ENCODE measurements around the gene POLN.
"Not testable (repeated sequence)": the region's sequence is repeated elsewhere in the genome, so short reads cannot be mapped to it uniquely, and the experiment has no call there.

POLN gene

DNA sequence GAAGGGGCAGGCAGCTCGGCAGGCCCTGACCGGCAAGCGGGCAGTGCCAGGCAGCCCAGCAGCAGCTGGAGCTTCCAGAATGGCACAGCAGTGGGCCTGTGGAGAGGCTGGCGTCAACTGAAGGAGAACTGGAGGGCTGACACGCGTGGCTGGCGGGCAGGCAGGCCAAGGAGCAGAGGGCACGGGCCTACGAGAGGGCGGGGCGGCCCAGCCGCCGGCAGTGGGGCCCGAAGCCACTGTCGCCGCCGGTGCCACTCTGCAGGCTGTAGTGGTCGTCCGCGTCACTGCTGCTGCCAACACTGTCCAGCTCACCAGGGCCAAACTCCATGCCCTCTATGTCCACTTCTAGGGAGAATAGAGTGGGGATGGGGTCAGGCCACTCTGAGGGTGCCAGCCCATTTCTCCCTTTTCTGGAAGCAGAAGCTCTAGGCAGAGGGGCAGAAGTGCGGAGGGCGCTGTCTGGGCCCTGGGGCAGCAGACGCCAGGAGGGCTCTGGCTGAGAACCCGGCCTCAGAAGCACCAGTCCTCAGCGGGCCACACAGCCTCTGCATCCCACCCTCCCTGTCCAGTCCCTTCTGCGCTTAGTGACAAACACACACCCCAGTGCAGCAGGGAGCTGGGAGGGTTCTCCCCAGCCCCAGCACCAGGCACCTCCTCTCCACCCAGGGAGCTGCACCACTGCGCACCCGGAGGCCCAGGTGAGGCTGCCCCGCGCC, 8.6 kb upstream of the POLN start:
- DNase-seq: no peak

DNA sequence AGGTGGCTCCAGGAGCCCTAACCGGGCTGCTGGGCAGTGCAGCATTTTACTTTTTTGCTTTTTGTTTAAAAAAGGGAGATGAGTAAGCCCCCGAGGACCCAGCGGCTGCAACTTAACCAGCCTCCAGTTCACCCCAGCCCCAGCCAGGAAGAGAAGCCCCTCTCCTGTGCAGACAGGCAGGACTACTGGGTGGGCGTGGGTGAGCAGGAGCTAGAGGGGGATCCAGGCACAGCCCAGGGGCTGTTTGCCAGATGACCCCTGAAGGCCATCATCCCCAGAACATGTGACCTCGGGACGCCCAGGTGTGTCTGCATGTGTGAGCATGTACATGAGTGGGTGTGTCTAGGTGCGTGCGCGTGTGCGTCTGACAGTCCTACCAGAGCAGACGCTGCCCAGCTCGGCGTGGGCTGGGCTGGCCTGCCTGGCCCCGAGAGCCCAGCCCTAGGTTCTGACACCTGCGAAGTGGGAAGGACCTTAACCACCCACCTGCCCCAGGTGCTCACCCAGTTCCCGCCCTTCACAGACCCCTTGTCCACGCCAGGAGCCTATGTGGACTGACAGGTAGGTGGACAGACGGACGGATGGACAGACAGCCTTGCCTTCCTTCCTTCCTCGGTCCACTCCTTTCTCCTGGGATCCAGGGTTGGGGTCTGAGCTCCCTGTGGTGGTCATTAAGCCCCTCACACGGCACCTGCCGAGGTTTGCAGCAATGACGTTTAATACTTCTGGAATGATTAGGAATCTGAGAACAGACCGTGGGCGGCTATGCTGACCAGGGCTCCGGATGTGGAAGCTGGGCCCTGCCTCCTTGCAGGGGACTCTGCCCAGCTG, 7.8 kb upstream of the POLN start:
- no peak for DNase-seq

DNA sequence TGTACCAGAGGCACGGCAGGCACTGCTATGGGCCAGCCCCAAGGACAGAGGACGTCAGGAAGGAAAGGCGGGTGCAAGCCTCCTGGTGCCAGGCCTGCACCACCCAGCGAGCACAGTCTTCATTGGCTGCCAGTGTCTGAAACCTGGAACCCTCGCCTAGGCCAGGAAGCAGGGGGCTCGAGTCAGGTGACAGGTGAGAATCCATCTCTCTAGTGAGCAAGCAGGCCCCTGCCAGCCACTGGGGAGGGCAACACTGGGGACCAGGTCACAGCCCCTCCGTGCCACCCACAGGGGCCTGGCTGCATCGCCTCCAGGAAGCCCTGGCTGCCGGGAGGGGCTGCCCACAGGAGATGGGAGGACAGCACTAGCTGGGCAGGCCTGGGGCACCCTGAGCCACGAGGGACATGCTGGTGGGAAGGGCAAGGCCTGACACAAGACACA, 6.9 kb upstream of the POLN start:
- DNase-seq: no peak

GRCh38 chr4:2248044-2248780, 6.3 kb upstream of the POLN start:
- no peak for DNase-seq

GRCh38 chr4:2247128-2248043, 5.5 kb upstream of the POLN start:
- no peak for DNase-seq

DNA sequence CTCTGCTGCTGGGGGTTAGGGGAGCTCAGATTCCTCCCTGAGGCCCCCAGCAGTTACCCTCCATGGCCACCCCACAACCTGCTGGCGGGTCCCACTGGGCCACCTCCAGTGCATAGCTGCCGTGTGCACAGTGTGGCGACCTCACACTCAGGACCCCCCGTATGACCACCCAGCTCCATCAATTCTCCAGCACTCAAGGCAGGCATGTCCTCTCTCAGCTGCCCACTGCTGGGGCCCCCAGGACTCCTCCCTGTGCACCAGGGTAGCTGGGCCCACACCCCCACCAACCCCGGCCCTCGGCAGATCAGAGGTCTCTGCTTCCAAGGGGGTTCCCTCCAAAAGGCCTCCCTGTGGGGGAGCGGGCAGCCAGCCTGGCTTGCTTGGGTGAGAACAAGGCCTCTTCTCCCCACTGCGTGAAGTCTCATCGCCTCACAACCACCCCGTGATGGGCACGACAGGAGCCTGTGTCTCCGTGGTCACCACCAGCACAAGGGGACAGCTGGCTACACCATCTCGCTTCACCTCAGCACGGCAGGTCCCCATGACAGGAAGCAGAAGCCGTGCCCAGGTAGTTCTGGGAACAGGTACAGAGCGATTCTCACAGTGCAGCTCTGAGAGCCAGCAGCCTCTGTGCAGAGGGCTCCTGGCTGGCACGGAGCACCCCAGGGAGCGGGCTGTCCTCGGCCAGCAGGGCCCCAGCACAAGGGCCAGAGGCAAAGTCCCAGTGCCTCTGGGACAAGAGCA, 4.6 kb upstream of the POLN start:
- no peak for DNase-seq

DNA sequence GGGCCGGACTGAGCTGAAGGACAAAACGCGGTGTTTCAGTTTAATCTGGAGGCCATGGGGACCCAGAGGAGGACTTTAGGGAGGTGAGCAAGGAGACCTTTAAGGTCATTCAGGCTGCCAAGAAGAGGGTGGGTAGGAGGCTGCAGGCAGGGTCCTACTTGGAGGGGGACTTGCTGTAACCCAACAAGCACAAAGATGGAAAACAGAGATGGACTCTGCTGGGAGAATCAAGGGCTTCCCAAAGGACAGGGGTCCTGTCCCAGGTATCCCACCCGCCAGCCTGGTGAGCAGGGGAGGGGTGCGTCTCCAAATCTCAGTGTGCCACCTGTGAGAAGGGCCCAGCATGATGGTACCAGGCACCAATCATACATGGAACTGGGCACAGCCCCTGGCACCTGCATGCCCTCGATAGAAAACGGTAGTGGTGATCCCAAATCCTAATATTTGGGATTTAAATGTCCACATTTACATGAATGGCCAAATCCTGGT, 3.9 kb upstream of the POLN start:
- no peak for DNase-seq

- no peak for DNase-seq
Observed at GRCh38 chr4:2245057-2245786, 3.3 kb upstream of the POLN start.

- no peak for DNase-seq
Observed at GRCh38 chr4:2243681-2244380, 1.9 kb upstream of the POLN start.

DNA sequence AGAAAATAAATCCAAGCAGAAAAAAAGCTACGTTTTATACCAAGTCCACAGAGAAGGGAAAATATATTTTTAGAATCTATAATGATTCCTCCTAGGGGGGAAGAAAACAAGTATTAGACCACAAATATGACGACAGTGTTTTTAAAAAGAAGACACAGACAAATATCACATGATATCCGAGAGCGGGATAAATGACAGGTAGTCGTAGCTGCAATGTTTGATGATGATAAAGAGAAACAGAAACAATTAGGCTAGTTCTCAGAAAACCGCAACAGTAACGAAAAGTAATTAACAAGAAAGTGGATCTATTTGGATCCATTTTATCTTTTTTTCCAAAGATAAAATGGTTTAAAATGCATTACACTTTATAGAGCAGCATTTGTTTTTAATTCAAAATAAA, 918 bp downstream of the POLN start:
- DNase-seq: peak; percentile 72

- no peak for DNase-seq
Observed at GRCh38 chr4:2236944-2237666, 4.8 kb downstream of the POLN start.

GRCh38 chr4:2231082-2231481, 10.8 kb downstream of the POLN start:
- DNase-seq: no peak

DNA sequence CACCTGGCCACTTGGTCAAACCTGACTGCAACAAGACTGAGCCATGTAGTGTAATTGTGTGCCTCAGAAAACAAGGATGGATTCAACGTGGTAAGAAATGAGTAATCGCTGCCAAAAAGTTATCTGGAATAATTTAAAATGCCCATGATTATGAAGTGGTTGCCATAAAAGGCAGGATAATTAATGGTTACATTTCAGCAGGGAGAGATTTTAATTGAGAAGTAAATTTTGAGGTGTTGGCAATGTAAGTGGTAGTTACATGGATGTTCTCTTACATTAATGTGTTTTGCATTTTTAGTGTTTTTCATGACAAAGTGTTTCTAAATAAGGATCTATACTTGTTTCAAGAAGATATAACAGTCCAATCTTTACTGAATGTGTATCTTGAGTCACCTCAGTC, 15.7 kb downstream of the POLN start:
- DNase-seq: no peak

- DNase-seq: no peak
Observed at GRCh38 chr4:2222838-2223237, 19.1 kb downstream of the POLN start.

- not testable (repeated sequence) for DNase-seq
Observed at GRCh38 chr4:2221378-2221777, 20.5 kb downstream of the POLN start.

DNA sequence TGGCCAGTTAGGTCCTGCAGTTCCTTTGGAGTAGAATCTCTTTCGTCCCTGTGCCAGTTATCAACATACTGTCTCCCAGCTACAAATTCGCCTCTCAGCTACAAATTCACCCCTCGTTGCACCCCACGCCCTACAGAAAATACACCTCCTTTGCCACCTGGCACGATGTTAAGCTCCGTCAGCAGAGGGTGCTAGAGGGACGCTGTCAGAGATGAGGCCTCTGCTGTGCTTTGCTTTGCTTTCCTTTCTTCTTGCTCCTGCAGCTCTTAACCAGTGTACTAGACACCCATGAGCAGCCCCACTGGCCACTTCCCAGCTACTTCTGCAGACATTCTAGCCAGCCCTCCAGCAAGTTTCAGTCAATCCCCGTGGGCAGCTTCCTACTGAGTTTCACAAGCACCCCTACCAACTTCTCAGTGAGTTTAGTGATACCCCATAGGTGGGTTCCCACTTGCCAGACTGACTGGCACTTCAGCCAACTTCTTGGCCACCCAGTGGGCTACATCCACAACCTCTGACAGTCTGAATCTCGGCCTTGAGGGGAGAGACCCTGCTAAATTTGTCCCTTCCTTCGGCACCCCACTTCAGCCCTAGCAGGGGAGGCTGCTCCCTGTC, 21.8 kb downstream of the POLN start:
- peak; percentile 70 for DNase-seq

- no peak for DNase-seq
Observed at GRCh38 chr4:2219233-2219760, 22.6 kb downstream of the POLN start.

DNA sequence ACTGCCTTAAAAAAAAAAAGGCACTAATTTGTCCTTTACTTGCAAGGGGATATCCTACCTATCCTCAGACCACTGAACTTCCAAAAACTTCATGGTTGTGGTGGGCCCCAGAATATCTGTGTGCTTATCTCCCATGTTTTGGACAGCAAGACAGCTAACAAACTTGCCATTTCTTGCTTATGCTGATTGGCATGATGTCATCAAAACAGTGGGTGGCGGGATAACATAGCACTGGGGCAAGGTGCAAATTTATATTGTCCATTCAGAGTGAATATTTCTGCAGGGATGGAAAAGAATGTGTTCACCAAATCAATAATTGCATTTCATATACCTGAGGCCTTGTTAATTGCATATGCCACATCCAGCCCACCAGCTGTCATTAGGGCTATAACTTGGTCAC, 23.5 kb downstream of the POLN start:
- DNase-seq: no peak

GRCh38 chr4:2217726-2218125, 24.2 kb downstream of the POLN start:
- no peak for DNase-seq
